ENCODE results near the gene RPL21.
"Not testable (repeated sequence)": the region's sequence is repeated elsewhere in the genome, so short reads cannot be mapped to it uniquely, and the experiment has no call there.

Gene RPL21

GRCh38 chr13:27296496-27296895 lies 45.1 kb downstream of the RPL21 start:
- no peak for TF ChIP-seq Cebpa-rat (IDR thresholded peaks at IDR 0.05)
- Histone ChIP-seq H3K4me1 (no peaks in the 10 kb centered on the region; the same call in 1 of the 2 replicates), H3K9ac (no peak overlapping the region), H3K4me3 (no peak overlapping the region), H3K27me3 (no peaks in the 10 kb centered on the region), H3K4me2 (no peak overlapping the region), H3K36me3 (no peaks in the 10 kb centered on the region), H3K9me3 (no peaks in the 10 kb centered on the region), H3K27ac (no peak overlapping the region), H4K20me1 (no peaks in the 10 kb centered on the region)

GRCh38 chr13:27298849-27299248 lies 47.5 kb downstream of the RPL21 start:
- TF ChIP-seq Cebpa-rat (IDR thresholded peaks at IDR 0.05) = no peak
- Histone ChIP-seq H3K27me3 (no peaks in the 10 kb centered on the region), H3K4me3 (no peak overlapping the region), H3K4me2 (no peak overlapping the region), H3K4me1 (no peaks in the 10 kb centered on the region), H3K36me3 (no peaks in the 10 kb centered on the region), H3K9ac (no peak overlapping the region), H3K27ac (no peak overlapping the region), H4K20me1 (no peaks in the 10 kb centered on the region), H3K9me3 (peaks cover 5% of the 10 kb centered on the region; the same call in 1 of the 2 replicates)

GRCh38 chr13:27300406-27300805 lies 49.0 kb downstream of the RPL21 start:
- not testable (repeated sequence) for H3K4me2 ChIP-seq, H4K20me1 ChIP-seq, H3K27ac ChIP-seq, H3K36me3 ChIP-seq, H3K4me1 ChIP-seq, H3K4me3 ChIP-seq, H3K9ac ChIP-seq, H3K27me3 ChIP-seq, H3K9me3 ChIP-seq

DNA sequence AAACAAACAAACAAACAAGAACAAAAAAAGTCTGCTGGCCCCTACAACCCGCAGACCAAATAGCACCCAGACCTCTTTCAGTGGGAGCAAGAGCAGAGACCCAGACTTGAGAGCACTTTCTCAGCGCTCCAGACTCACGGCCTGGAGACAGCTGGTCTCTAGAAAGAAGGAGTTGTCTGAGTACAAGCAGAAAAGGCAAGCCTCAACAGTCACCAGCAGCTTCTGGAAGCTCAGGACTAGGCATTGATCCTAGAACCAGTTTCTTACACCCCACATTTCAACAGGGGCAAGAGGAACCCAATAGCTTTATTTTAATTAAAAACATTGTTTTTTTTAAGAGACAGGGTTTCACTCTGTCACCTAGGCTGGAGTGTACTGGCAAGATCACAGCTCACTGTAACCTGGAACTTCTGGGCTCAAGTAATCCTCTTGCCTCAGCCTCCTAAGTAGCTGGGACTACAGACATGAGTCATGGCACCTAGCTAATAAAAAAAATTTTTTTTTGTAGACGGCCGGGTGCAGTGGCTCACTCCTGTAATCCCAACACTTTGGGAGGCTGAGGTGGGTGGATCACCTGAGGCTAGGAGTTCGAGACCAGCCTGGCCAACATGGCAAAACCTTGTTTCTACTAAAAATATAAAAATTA lies 49.7 kb downstream of the RPL21 start:
- Histone ChIP-seq H3K4me2 (no peak overlapping the region), H3K36me3 (no peaks in the 10 kb centered on the region), H3K9ac (no peak overlapping the region), H3K4me1 (no peaks in the 10 kb centered on the region), H3K9me3 (peaks cover 5% of the 10 kb centered on the region; the same call in 1 of the 2 replicates), H3K27ac (no peak overlapping the region), H3K27me3 (no peaks in the 10 kb centered on the region), H3K4me3 (no peak overlapping the region), H4K20me1 (no peaks in the 10 kb centered on the region)
- TF ChIP-seq Cebpa-rat (IDR thresholded peaks at IDR 0.05) = no peak

- Histone ChIP-seq H3K4me2 (no peak overlapping the region), H3K27ac (no peak overlapping the region), H4K20me1 (no peaks in the 10 kb centered on the region), H3K27me3 (no peaks in the 10 kb centered on the region), H3K4me3 (no peak overlapping the region), H3K9me3 (peaks cover 5% of the 10 kb centered on the region; the same call in 1 of the 2 replicates), H3K36me3 (no peaks in the 10 kb centered on the region), H3K9ac (no peak overlapping the region), H3K4me1 (peaks cover 9% of the 10 kb centered on the region)
- no peak for TF ChIP-seq Cebpa-rat (IDR thresholded peaks at IDR 0.05)
Observed at GRCh38 chr13:27302643-27303262, 51.4 kb downstream of the RPL21 start.

GRCh38 chr13:27304099-27304498 lies 52.7 kb downstream of the RPL21 start:
- H3K9ac ChIP-seq = no peak overlapping the region
- no peaks in the 10 kb centered on the region for H3K27me3 ChIP-seq
- H3K4me1 ChIP-seq = peaks cover 9% of the 10 kb centered on the region
- peaks cover 5% of the 10 kb centered on the region; the same call in 1 of the 2 replicates for H3K9me3 ChIP-seq
- no peak for TF ChIP-seq Cebpa-rat (IDR thresholded peaks at IDR 0.05)
- H3K4me2 ChIP-seq = no peak overlapping the region
- no peak overlapping the region for H3K27ac ChIP-seq
- no peaks in the 10 kb centered on the region for H3K36me3 ChIP-seq
- no peak overlapping the region for H3K4me3 ChIP-seq
- no peaks in the 10 kb centered on the region for H4K20me1 ChIP-seq

- no peaks in the 10 kb centered on the region for H3K36me3 ChIP-seq
- H3K27me3 ChIP-seq = no peaks in the 10 kb centered on the region
- peaks cover 5% of the 10 kb centered on the region; the same call in 1 of the 2 replicates for H3K9me3 ChIP-seq
- no peak overlapping the region for H3K27ac ChIP-seq
- TF ChIP-seq Cebpa-rat (IDR thresholded peaks at IDR 0.05) = no peak
- no peak overlapping the region for H3K4me2 ChIP-seq
- H3K4me3 ChIP-seq = no peak overlapping the region
- H3K4me1 ChIP-seq = peaks cover 9% of the 10 kb centered on the region
- H4K20me1 ChIP-seq = no peaks in the 10 kb centered on the region
- no peak overlapping the region for H3K9ac ChIP-seq
Observed at GRCh38 chr13:27304611-27305010, 53.3 kb downstream of the RPL21 start.

Measured in BLaER1 (cell line).